ENCODE measurements around the gene TMEM89.

TMEM89 gene

GRCh38 chr3:48641396-48641795, 19.8 kb upstream of the TMEM89 start:
- DNase-seq = no peak

GRCh38 chr3:48639944-48640606, 18.5 kb upstream of the TMEM89 start:
- DNase-seq = no peak

GRCh38 chr3:48637305-48637704, 15.7 kb upstream of the TMEM89 start:
- DNase-seq = no peak

- DNase-seq = no peak
Observed at GRCh38 chr3:48636149-48636655, 14.6 kb upstream of the TMEM89 start.

GRCh38 chr3:48635222-48636021, 13.9 kb upstream of the TMEM89 start, which contains the start of gene SLC26A6:
SLC26A6 (minus strand) TSS chr3:48635461; CDS start chr3:48635393, 68 bp downstream.
- DNase-seq = peak; percentile 93

- DNase-seq = peak; percentile 39
Observed at GRCh38 chr3:48634661-48635221, 13.2 kb upstream of the TMEM89 start.

GRCh38 chr3:48633743-48634142, 12.2 kb upstream of the TMEM89 start:
- DNase-seq = no peak

GRCh38 chr3:48633256-48633655, 11.7 kb upstream of the TMEM89 start:
- no peak for DNase-seq

- no peak for DNase-seq
Observed at GRCh38 chr3:48631516-48632448, 10.2 kb upstream of the TMEM89 start.

- no peak for DNase-seq
Observed at GRCh38 chr3:48630833-48631232, 9.3 kb upstream of the TMEM89 start.

- no peak for DNase-seq
Observed at GRCh38 chr3:48630407-48630806, 8.8 kb upstream of the TMEM89 start.

- DNase-seq = no peak
Observed at GRCh38 chr3:48629894-48630293, 8.3 kb upstream of the TMEM89 start.

- DNase-seq = no peak
Observed at GRCh38 chr3:48628277-48629017, 6.9 kb upstream of the TMEM89 start.

GRCh38 chr3:48625600-48625999, 4.0 kb upstream of the TMEM89 start:
- no peak for DNase-seq

GRCh38 chr3:48624767-48625166, 3.2 kb upstream of the TMEM89 start:
- DNase-seq = no peak

GRCh38 chr3:48623851-48624547, 2.4 kb upstream of the TMEM89 start:
- no peak for DNase-seq

GRCh38 chr3:48619541-48620524, 1.7 kb downstream of the TMEM89 start:
- no peak for DNase-seq

- DNase-seq = no peak
Observed at GRCh38 chr3:48617559-48617958, 4.0 kb downstream of the TMEM89 start.

- no peak for DNase-seq
Observed at GRCh38 chr3:48614044-48614443, 7.5 kb downstream of the TMEM89 start.

GRCh38 chr3:48612309-48612708, 9.3 kb downstream of the TMEM89 start:
- DNase-seq = no peak
